D721Med (cell line): Measurements from ENCODE around the gene MYLK4.

Experiments
- DNase-seq: peaks from one replicate; pipeline ENCODE4 v3.0.0; 2011; ENCODE audit warnings: low spot score; ENCODE audit not compliant: insufficient read length
- FAIRE-seq: peaks from 2 replicates; lab custom pipeline; 2011; peaks lifted over from hg19 to GRCh38; lab: Jason Lieb, UNC
- CTCF ChIP-seq: IDR thresholded peaks from 2 replicates; pipeline ENCODE4 v1.5.1; 2012; ENCODE audit warnings: mild to moderate bottlenecking, control low read depth; ENCODE audit not compliant: insufficient read depth; ENCODE audit errors: missing control alignments

Gene MYLK4

GRCh38 chr6:2633736-2634135 lies 117.0 kb downstream of the MYLK4 start:
- FAIRE-seq (no peak), DNase-seq (no peak)
- no peak for TF ChIP-seq CTCF

- no peak for TF ChIP-seq CTCF
- no peak for DNase-seq
- no peak for FAIRE-seq
Measured at GRCh38 chr6:2632976-2633584, 117.6 kb downstream of the MYLK4 start.

GRCh38 chr6:2632368-2632767 lies 118.4 kb downstream of the MYLK4 start:
- DNase-seq (no peak), FAIRE-seq (no peak)
- no peak for TF ChIP-seq CTCF

GRCh38 chr6:2630891-2631571 lies 119.7 kb downstream of the MYLK4 start:
- no peak for FAIRE-seq
- no peak for TF ChIP-seq CTCF
- no peak for DNase-seq

GRCh38 chr6:2630359-2630758 lies 120.4 kb downstream of the MYLK4 start:
- no peak for DNase-seq
- TF ChIP-seq CTCF, result no peak
- no peak for FAIRE-seq

GRCh38 chr6:2626401-2626800 lies 124.3 kb downstream of the MYLK4 start:
- DNase-seq (no peak), FAIRE-seq (no peak)
- TF ChIP-seq CTCF, result no peak

- no peak for TF ChIP-seq CTCF
- FAIRE-seq (no peak), DNase-seq (no peak)
Measured at GRCh38 chr6:2625581-2625980, 125.1 kb downstream of the MYLK4 start.
